SHP77 (cell line): ENCODE results near the gene EVC.
A peak's percentile ranks its signal among the peaks of the same experiment; 100 is the strongest.
"Not testable (repeated sequence)": the region's sequence is repeated elsewhere in the genome, so short reads cannot be mapped to it uniquely, and the experiment has no call there.

Source experiments
- DNase-seq, 2 experiments: peaks; one replicate each; lab custom pipeline; 2025; lab: John Stamatoyannopoulos, UW

The EVC gene

GRCh38 chr4:5708449-5709206, 2.4 kb upstream of the EVC start, which contains the start of gene EVC2:
Gene EVC2, minus strand, starts transcription at chr4:5708559. Its CDS starts 46 bp downstream, at chr4:5708513.
- no peak for DNase-seq

- peak in 1 of 2 experiments; percentile 1 for DNase-seq
These were observed 1.8 kb upstream of the EVC start for GRCh38 chr4:5709207-5709575.

GRCh38 chr4:5710065-5710960, 688 bp upstream of the EVC start:
- DNase-seq, result peak in 1 of 2 experiments; percentile 1

GRCh38 chr4:5711479-5712184, 631 bp downstream of the EVC start:
- peak in 1 of 2 experiments; percentile 23 for DNase-seq

- no peak for DNase-seq
These were observed 1.5 kb downstream of the EVC start for GRCh38 chr4:5712517-5712916.

- no peak for DNase-seq
These were observed 1.9 kb downstream of the EVC start for GRCh38 chr4:5712931-5713330.

- DNase-seq, result no peak
These were observed 2.9 kb downstream of the EVC start for GRCh38 chr4:5713861-5714260.

GRCh38 chr4:5715357-5715756, 4.4 kb downstream of the EVC start:
- no peak for DNase-seq

GRCh38 chr4:5716391-5716790, 5.4 kb downstream of the EVC start:
- DNase-seq, result no peak

- DNase-seq, result no peak
These were observed 6.6 kb downstream of the EVC start for GRCh38 chr4:5717449-5718158.

- no peak for DNase-seq
These were observed 7.4 kb downstream of the EVC start for GRCh38 chr4:5718411-5718810.

GRCh38 chr4:5719350-5720055, 8.5 kb downstream of the EVC start:
- DNase-seq, result no peak

- no peak for DNase-seq
These were observed 9.3 kb downstream of the EVC start for GRCh38 chr4:5720157-5720850.

GRCh38 chr4:5720980-5721379, 10.0 kb downstream of the EVC start:
- DNase-seq, result no peak

- DNase-seq, result no peak
These were observed 10.9 kb downstream of the EVC start for GRCh38 chr4:5721923-5722322.

- no peak for DNase-seq
These were observed 11.3 kb downstream of the EVC start for GRCh38 chr4:5722328-5722727.

GRCh38 chr4:5724377-5724776, 13.4 kb downstream of the EVC start:
- no peak for DNase-seq

GRCh38 chr4:5728412-5728811, 17.4 kb downstream of the EVC start:
- DNase-seq, result not testable (repeated sequence)

GRCh38 chr4:5730436-5730835, 19.4 kb downstream of the EVC start:
- DNase-seq, result no peak
